ENCODE data around the gene DGKZ.

Gene DGKZ

DNA sequence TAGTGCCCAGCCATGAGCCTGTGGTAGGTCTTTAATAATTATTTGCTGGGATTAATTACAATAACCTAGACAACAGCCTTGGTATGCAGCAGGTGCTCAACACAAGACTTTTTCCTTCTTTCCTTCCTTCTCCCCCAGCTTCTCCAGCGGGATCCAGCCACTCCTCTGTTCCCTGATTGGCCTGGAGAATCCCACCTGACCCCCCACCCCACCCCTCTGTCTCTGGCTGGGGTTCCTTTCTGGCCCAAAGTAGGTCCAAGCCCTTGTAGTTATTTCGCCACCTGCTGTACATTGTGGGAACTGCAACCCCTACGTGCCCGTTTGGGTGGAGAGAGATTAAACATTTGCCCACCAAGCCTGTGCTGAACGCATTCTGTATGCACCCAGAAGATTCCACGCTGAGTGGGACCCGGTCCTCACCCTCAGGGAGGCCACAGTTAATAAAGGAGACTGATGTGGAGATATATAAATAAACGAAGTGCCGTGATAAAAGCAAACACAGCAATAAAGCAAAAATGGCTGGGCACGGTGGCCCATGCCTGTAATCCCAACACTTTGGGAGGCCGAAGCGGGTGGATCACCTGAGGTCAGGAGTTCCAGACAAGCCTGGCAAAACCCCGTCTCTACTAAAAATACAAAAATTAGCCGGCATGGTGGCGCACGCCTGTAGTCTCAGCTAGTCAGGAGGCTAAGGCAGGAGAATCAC, 32.1 kb upstream of the DGKZ start:
- Histone ChIP-seq H3K36me3 (ENCODE audit: insufficient read depth, low read length) (no peaks in the 10 kb centered on the region), H4K20me1 (ENCODE audit: insufficient read depth, low read length) (no peaks in the 10 kb centered on the region)

DNA sequence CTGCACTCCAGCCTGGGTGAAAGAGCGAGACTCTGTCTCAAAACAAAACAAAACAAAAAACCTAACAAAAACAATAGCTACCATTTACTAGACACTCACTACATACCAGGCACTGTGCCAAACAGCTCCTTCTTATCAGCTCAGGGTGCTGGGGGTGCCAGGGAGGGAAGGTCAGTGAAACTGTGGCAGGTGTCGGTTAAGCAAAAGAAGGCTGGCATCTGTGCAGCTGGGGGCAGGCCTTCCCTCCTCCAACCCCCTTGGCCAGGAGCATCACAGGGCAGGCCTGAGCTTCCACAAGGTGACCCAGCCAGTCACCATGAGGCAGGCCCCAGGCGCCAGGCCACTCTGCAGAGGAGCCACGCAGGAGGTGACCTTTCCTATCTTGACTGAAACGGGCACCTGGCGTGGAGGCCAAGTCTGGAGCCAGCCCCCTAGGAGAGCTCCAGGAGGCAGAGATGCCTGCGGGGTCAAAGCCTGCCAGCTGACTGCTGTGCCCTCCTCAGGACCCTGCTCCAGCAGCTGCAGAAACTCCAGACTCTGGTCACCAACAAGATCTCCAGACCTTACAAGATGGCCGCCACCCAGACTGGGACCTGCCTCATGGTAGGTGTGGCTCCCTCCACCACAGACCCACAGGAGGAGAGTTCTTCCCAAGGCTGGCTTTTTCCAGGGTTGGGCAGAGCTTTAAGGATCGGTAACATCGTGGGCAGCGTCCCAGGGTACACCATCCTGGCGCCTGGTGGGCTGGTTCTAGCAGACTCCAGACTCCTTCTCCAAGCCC, 31.3 kb upstream of the DGKZ start:
- Histone ChIP-seq H2AFZ (ENCODE audit: low read length) (no peak overlapping the region), H3K36me3 (ENCODE audit: insufficient read depth, low read length) (no peaks in the 10 kb centered on the region), H4K20me1 (ENCODE audit: insufficient read depth, low read length) (no peaks in the 10 kb centered on the region), H3K4me2 (ENCODE audit: low read length) (no peak overlapping the region), H3K79me2 (ENCODE audit: insufficient read depth, low read length) (no peaks in the 10 kb centered on the region), H3K4me3 (ENCODE audit: low read depth, low read length, poor library complexity, severe bottlenecking) (no peak overlapping the region), H3K9me3 (ENCODE audit: low read length) (no peaks in the 10 kb centered on the region), H3K27ac (ENCODE audit: low read depth, low read length, poor library complexity, severe bottlenecking) (no peak overlapping the region), H3K4me1 (ENCODE audit: insufficient read depth, low read length, severe bottlenecking) (peaks cover 11% of the 10 kb centered on the region), H3K27me3 (ENCODE audit: insufficient read depth, low read length) (peaks cover 3% of the 10 kb centered on the region; the same call in 1 of the 2 replicates), H3F3A (ENCODE audit: insufficient read depth, low read length) (no peaks in the 10 kb centered on the region), H3K9me2 (ENCODE audit: low read depth, low read length) (no peaks in the 10 kb centered on the region), H3K9ac (ENCODE audit: low read length) (no peak overlapping the region)
- TF ChIP-seq, protein P1, sequence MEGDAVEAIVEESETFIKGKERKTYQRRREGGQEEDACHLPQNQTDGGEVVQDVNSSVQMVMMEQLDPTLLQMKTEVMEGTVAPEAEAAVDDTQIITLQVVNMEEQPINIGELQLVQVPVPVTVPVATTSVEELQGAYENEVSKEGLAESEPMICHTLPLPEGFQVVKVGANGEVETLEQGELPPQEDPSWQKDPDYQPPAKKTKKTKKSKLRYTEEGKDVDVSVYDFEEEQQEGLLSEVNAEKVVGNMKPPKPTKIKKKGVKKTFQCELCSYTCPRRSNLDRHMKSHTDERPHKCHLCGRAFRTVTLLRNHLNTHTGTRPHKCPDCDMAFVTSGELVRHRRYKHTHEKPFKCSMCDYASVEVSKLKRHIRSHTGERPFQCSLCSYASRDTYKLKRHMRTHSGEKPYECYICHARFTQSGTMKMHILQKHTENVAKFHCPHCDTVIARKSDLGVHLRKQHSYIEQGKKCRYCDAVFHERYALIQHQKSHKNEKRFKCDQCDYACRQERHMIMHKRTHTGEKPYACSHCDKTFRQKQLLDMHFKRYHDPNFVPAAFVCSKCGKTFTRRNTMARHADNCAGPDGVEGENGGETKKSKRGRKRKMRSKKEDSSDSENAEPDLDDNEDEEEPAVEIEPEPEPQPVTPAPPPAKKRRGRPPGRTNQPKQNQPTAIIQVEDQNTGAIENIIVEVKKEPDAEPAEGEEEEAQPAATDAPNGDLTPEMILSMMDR (IDR thresholded peaks at IDR 0.05; ENCODE audit: low read length) = no peak
- TF ChIP-seq EZH2 (IDR thresholded peaks at IDR 0.05; ENCODE audit: borderline replicate concordance, low read length) = no peak

More for the DNA sequence above, 32.1 kb upstream of the DGKZ start:
- peaks cover 11% of the 10 kb centered on the region for H3K4me1 ChIP-seq (ENCODE audit: insufficient read depth, low read length, severe bottlenecking)
- H3K9me3 ChIP-seq (ENCODE audit: low read length) = no peaks in the 10 kb centered on the region
- no peak overlapping the region for H3K4me2 ChIP-seq (ENCODE audit: low read length)
- H3K79me2 ChIP-seq (ENCODE audit: insufficient read depth, low read length) = no peaks in the 10 kb centered on the region
- no peak overlapping the region for H3K27ac ChIP-seq (ENCODE audit: low read depth, low read length, poor library complexity, severe bottlenecking)
- no peak for TF ChIP-seq EZH2 (IDR thresholded peaks at IDR 0.05; ENCODE audit: borderline replicate concordance, low read length)
- TF ChIP-seq, protein P1 (IDR thresholded peaks at IDR 0.05; ENCODE audit: low read length) = peak; percentile 94
- no peaks in the 10 kb centered on the region for H3F3A ChIP-seq (ENCODE audit: insufficient read depth, low read length)
- no peak overlapping the region for H2AFZ ChIP-seq (ENCODE audit: low read length)
- H3K4me3 ChIP-seq (ENCODE audit: low read depth, low read length, poor library complexity, severe bottlenecking) = no peak overlapping the region
- no peaks in the 10 kb centered on the region for H3K9me2 ChIP-seq (ENCODE audit: low read depth, low read length)
- peaks cover 3% of the 10 kb centered on the region; the same call in 1 of the 2 replicates for H3K27me3 ChIP-seq (ENCODE audit: insufficient read depth, low read length)
- H3K9ac ChIP-seq (ENCODE audit: low read length) = no peak overlapping the region

DNA sequence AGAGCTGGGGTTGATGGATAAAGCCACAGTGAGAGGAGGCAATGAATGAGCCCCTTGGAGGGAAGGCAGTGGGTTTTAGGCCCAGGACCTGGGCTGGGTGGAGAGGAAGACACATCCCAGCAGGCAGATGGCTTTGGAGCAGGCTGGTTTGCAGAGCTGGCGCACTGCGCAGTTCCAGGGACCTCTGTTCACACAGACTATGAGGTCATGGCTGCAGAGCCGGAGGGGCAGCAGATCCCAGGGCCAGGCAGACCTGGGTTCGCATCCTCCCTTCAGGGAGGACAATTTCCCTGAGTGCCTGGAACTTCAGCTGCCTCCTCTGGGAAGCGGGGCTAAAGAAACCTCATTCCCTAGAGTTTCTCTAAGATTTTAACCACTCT, 28.2 kb upstream of the DGKZ start:
- H3K36me3 ChIP-seq (ENCODE audit: insufficient read depth, low read length) = no peaks in the 10 kb centered on the region
- no peak overlapping the region for H3K27ac ChIP-seq (ENCODE audit: low read depth, low read length, poor library complexity, severe bottlenecking)
- TF ChIP-seq, protein P1 (IDR thresholded peaks at IDR 0.05; ENCODE audit: low read length) = no peak
- TF ChIP-seq EZH2 (IDR thresholded peaks at IDR 0.05; ENCODE audit: borderline replicate concordance, low read length) = no peak

More for the DNA sequence above, 28.2 kb upstream of the DGKZ start:
- Histone ChIP-seq H3K9me3 (ENCODE audit: low read length) (no peaks in the 10 kb centered on the region), H4K20me1 (ENCODE audit: insufficient read depth, low read length) (no peaks in the 10 kb centered on the region), H2AFZ (ENCODE audit: low read length) (no peak overlapping the region), H3K9ac (ENCODE audit: low read length) (no peak overlapping the region), H3K9me2 (ENCODE audit: low read depth, low read length) (no peaks in the 10 kb centered on the region), H3K27me3 (ENCODE audit: insufficient read depth, low read length) (no peaks in the 10 kb centered on the region; the same call in 1 of the 2 replicates), H3K4me3 (ENCODE audit: low read depth, low read length, poor library complexity, severe bottlenecking) (no peak overlapping the region), H3K4me2 (ENCODE audit: low read length) (peak overlapping the region; percentile 12; the same call in 1 of the 2 replicates), H3K4me1 (ENCODE audit: insufficient read depth, low read length, severe bottlenecking) (peaks cover 11% of the 10 kb centered on the region), H3F3A (ENCODE audit: insufficient read depth, low read length) (no peaks in the 10 kb centered on the region), H3K79me2 (ENCODE audit: insufficient read depth, low read length) (no peaks in the 10 kb centered on the region)
